WTC11 (cell line): ENCODE results near the gene GLYR1. TPM values are rescaled to one million over a fixed set of nuclear protein-coding genes. Genes with fewer than 3 reads are reported as not detected.

Experiments
- ATAC-seq: fragments of 200-7000 bp; cut with Tn5 transposase; 2 replicates; pipeline ENCODE4 v1.10.0; 2021; ENCODE audit warnings: mild to moderate bottlenecking, moderate library complexity
- CTCF ChIA-PET: fragments of 300-600 bp; sonication (Branson Sonifier 250); formaldehyde crosslinking; loops from one replicate; lab custom pipeline; 2021; ENCODE audit warnings: antibody characterized with exemption; lab: Charles Lee
- POLR2A ChIA-PET: fragments of 350-600 bp; sonication (Branson Sonifier 250); formaldehyde crosslinking; loops from one replicate; lab custom pipeline; 2021; ENCODE audit warnings: antibody characterized with exemption; lab: Charles Lee
- DNase-seq: peaks from one replicate; pipeline ENCODE4 v3.0.0; 2021; ENCODE audit warnings: low spot score
- H3K27ac Mint-ChIP-seq: 2 replicates; pipeline ENCODE4 v1.8.0; 2021; ENCODE audit warnings: mixed read lengths
- H3K27me3 Mint-ChIP-seq: 2 replicates; pipeline ENCODE4 v1.8.0; 2021; ENCODE audit warnings: low read depth, mild to moderate bottlenecking, moderate library complexity, mixed read lengths
- H3K36me3 Mint-ChIP-seq: 2 replicates; pipeline ENCODE4 v1.8.0; 2021; ENCODE audit warnings: mixed read lengths
- H3K4me1 Mint-ChIP-seq: 2 replicates; pipeline ENCODE4 v1.8.0; 2022; ENCODE audit warnings: mixed read lengths
- H3K4me3 Mint-ChIP-seq: 2 replicates; pipeline ENCODE4 v1.8.0; 2021; ENCODE audit warnings: mild to moderate bottlenecking, moderate library complexity, mixed read lengths
- H3K9me3 Mint-ChIP-seq: 2 replicates; pipeline ENCODE4 v1.8.0; 2021; ENCODE audit warnings: mixed read lengths
- CBFB ChIP-seq: sonication (generic); formaldehyde crosslinking; IDR thresholded peaks from 2 replicates; pipeline ENCODE4 v1.8.1; 2022; ENCODE audit warnings: mild to moderate bottlenecking, low read depth, missing genetic modification reagents
- CREM ChIP-seq: sonication (generic); formaldehyde crosslinking; IDR thresholded peaks from 2 replicates; pipeline ENCODE4 v1.8.1; 2022; ENCODE audit warnings: mild to moderate bottlenecking, missing genetic modification reagents, moderate library complexity
- ESRRA ChIP-seq: sonication (generic); formaldehyde crosslinking; IDR thresholded peaks from 2 replicates; pipeline ENCODE4 v1.8.1; 2022; ENCODE audit warnings: mild to moderate bottlenecking, missing genetic modification reagents, borderline replicate concordance
- FOXP1 ChIP-seq: sonication (generic); formaldehyde crosslinking; IDR thresholded peaks from 2 replicates; pipeline ENCODE4 v1.8.0; 2022; ENCODE audit warnings: missing genetic modification reagents, mild to moderate bottlenecking, moderate library complexity, borderline replicate concordance
- HMGA2 ChIP-seq: fragments of 250-450 bp; sonication (Bioruptor Pico); IDR thresholded peaks from 2 replicates; pipeline ENCODE4 v1.4.0; 2021; ENCODE audit warnings: mild to moderate bottlenecking, moderate library complexity
- JAZF1 ChIP-seq: fragments of 250-450 bp; sonication (Bioruptor Pico); IDR thresholded peaks from 2 replicates; pipeline ENCODE4 v1.9.0; 2021; ENCODE audit warnings: moderate library complexity, mild to moderate bottlenecking, inconsistent platforms
- MXD4 ChIP-seq: fragments of 250-450 bp; sonication (Bioruptor Pico); IDR thresholded peaks from 2 replicates; pipeline ENCODE4 v1.8.0; 2021; ENCODE audit warnings: mild to moderate bottlenecking, moderate library complexity, borderline replicate concordance
- NFATC4 ChIP-seq: fragments of 250-450 bp; sonication (Bioruptor Pico); IDR thresholded peaks from 2 replicates; pipeline ENCODE4 v1.9.0; 2021; ENCODE audit warnings: mild to moderate bottlenecking
- NR2C2 ChIP-seq: sonication (generic); formaldehyde crosslinking; IDR thresholded peaks from 2 replicates; pipeline ENCODE4 v1.8.0; 2022; ENCODE audit warnings: mild to moderate bottlenecking, missing genetic modification reagents
- NR3C1 ChIP-seq: sonication (generic); formaldehyde crosslinking; conservative IDR thresholded peaks from 2 replicates; pipeline ENCODE4 v1.8.1; 2023; ENCODE audit warnings: low read depth, mild to moderate bottlenecking, missing genetic modification reagents
- OVOL2 ChIP-seq: fragments of 250-450 bp; sonication (Bioruptor Pico); IDR thresholded peaks from 2 replicates; pipeline ENCODE4 v1.9.0; 2021; ENCODE audit warnings: mild to moderate bottlenecking, borderline replicate concordance
- SP1 ChIP-seq: sonication (generic); formaldehyde crosslinking; conservative IDR thresholded peaks from 2 replicates; pipeline ENCODE4 v1.8.1; 2022; ENCODE audit warnings: missing genetic modification reagents
- ZNF263 ChIP-seq: sonication (generic); formaldehyde crosslinking; IDR thresholded peaks from 2 replicates; pipeline ENCODE4 v1.8.1; 2022; ENCODE audit warnings: low read depth, mild to moderate bottlenecking, moderate library complexity, missing genetic modification reagents
- total RNA-seq: library from RNA; stranded (reverse); gene quantifications from 3 replicates; pipeline ENCODE4 v1.2.3, GENCODE V29; 2021
- TF ChIP-seq, protein P1 (sequence below): sonication (generic); formaldehyde crosslinking; IDR thresholded peaks from 2 replicates; pipeline ENCODE4 v1.8.1; 2023; ENCODE audit warnings: mild to moderate bottlenecking, missing genetic modification reagents, borderline replicate concordance
- TF ChIP-seq, protein P2 (sequence below): sonication (generic); formaldehyde crosslinking; IDR thresholded peaks from 2 replicates; pipeline ENCODE4 v1.8.1; 2022; ENCODE audit warnings: missing genetic modification reagents, borderline replicate concordance
- TF ChIP-seq, protein P3 (sequence below): sonication (generic); formaldehyde crosslinking; IDR thresholded peaks from 2 replicates; pipeline ENCODE4 v1.8.1; 2022; ENCODE audit warnings: mild to moderate bottlenecking, moderate library complexity, missing genetic modification reagents
- TF ChIP-seq, protein P4 (sequence below): sonication (generic); formaldehyde crosslinking; IDR thresholded peaks from 2 replicates; pipeline ENCODE4 v1.8.1; 2023; ENCODE audit warnings: mild to moderate bottlenecking, missing genetic modification reagents, moderate library complexity
- TF ChIP-seq, protein P5 (sequence below): sonication (generic); formaldehyde crosslinking; IDR thresholded peaks from 2 replicates; pipeline ENCODE4 v1.8.0; 2022; ENCODE audit warnings: mild to moderate bottlenecking, missing genetic modification reagents
- TF ChIP-seq, protein P6 (sequence below): fragments of 250-450 bp; sonication (Bioruptor Pico); IDR thresholded peaks from 2 replicates; pipeline ENCODE4 v1.9.0; 2021; ENCODE audit warnings: mild to moderate bottlenecking
- TF ChIP-seq, protein P7 (sequence below): fragments of 250-450 bp; sonication (Bioruptor Pico); IDR thresholded peaks from 2 replicates; pipeline ENCODE4 v1.9.0; 2021; ENCODE audit warnings: moderate library complexity, mild to moderate bottlenecking, inconsistent platforms, borderline replicate concordance
- TF ChIP-seq, protein P8 (sequence below): sonication (generic); formaldehyde crosslinking; IDR thresholded peaks from 2 replicates; pipeline ENCODE4 v1.8.0; 2023; ENCODE audit warnings: mild to moderate bottlenecking, missing genetic modification reagents

Gene GLYR1
- total RNA-seq, 1 experiment from 2014 or later = 103 TPM

DNA sequence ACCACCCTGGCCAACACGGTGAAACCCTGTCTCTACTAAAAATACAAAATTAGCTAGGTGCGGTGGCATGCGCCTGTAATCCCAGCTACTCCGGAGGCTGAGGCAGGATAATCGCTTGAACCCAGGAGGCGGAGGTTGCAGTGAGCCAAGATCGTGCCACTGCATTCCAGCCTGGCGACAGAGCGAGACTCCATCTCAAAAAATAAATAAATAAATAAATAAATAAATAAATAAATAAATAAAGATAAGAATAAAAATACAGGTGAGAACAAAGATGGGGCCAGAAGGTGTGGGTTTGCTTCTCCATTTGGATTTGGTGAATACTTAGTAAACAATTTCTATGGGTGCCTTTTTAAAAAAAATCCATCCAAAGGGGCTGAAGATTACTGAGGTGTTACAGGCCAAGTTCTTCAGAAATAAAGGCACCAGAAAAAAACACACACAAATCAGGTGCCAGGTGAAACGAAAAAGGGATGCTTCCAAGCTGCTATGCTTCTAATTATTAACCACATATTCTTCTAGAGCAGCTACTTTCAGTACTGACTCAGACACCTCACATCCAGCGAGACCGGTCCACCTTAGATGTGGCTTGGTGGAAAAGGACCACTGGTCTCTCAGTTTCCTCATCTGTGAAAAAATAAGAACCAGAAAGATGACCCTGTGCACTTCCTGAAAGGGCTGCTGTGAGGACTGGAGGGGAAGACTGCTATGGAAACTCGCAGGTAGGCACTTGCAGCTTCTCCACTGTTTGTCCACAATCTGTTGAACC, 9.2 kb downstream of the GLYR1 start (continued):
- TF ChIP-seq, protein P1, sequence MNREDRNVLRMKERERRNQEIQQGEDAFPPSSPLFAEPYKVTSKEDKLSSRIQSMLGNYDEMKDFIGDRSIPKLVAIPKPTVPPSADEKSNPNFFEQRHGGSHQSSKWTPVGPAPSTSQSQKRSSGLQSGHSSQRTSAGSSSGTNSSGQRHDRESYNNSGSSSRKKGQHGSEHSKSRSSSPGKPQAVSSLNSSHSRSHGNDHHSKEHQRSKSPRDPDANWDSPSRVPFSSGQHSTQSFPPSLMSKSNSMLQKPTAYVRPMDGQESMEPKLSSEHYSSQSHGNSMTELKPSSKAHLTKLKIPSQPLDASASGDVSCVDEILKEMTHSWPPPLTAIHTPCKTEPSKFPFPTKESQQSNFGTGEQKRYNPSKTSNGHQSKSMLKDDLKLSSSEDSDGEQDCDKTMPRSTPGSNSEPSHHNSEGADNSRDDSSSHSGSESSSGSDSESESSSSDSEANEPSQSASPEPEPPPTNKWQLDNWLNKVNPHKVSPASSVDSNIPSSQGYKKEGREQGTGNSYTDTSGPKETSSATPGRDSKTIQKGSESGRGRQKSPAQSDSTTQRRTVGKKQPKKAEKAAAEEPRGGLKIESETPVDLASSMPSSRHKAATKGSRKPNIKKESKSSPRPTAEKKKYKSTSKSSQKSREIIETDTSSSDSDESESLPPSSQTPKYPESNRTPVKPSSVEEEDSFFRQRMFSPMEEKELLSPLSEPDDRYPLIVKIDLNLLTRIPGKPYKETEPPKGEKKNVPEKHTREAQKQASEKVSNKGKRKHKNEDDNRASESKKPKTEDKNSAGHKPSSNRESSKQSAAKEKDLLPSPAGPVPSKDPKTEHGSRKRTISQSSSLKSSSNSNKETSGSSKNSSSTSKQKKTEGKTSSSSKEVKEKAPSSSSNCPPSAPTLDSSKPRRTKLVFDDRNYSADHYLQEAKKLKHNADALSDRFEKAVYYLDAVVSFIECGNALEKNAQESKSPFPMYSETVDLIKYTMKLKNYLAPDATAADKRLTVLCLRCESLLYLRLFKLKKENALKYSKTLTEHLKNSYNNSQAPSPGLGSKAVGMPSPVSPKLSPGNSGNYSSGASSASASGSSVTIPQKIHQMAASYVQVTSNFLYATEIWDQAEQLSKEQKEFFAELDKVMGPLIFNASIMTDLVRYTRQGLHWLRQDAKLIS (CRISPR knock-in tag) = no peak
- no peak for TF ChIP-seq NR3C1 (CRISPR knock-in tag)
- TF ChIP-seq FOXP1 (CRISPR knock-in tag) = no peak
- no peak for TF ChIP-seq ZNF263 (CRISPR knock-in tag)
- TF ChIP-seq CBFB (CRISPR knock-in tag) = no peak
- TF ChIP-seq CREM (CRISPR knock-in tag) = no peak
- no peak for TF ChIP-seq SP1 (CRISPR knock-in tag)
- no peak for TF ChIP-seq OVOL2

DNA sequence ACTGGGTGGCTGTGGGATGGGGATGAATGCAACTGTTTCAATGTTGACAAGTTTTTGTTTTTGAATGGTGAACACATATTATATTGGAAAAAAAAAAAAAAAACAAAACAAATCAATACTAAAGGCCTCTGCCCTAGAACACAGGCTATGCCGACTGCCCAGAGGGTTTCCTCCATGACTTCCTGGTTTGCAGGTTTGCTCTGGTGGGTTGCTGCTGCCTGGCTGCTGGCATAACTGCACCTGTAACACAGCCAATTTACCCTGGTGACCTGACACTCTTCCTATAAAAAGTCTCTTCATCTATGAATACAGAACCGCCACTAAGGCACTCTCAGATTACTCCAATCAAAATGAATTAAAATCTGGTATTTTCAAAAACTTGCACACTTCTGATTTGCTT, 10.4 kb downstream of the GLYR1 start:
- H3K36me3 Mint-ChIP-seq = peaks cover 42% of the 10 kb centered on the region
- no peaks in the 10 kb centered on the region for H3K9me3 Mint-ChIP-seq
- no peak for ATAC-seq
- CTCF ChIA-PET = no interaction called here
- H3K27me3 Mint-ChIP-seq = no peaks in the 10 kb centered on the region
- H3K27ac Mint-ChIP-seq = no peak overlapping the region
- no peaks in the 10 kb centered on the region for H3K4me1 Mint-ChIP-seq
- POLR2A ChIA-PET = no interaction called here
- H3K4me3 Mint-ChIP-seq = no peak overlapping the region
- DNase-seq = no peak
- TF ChIP-seq, protein P2, sequence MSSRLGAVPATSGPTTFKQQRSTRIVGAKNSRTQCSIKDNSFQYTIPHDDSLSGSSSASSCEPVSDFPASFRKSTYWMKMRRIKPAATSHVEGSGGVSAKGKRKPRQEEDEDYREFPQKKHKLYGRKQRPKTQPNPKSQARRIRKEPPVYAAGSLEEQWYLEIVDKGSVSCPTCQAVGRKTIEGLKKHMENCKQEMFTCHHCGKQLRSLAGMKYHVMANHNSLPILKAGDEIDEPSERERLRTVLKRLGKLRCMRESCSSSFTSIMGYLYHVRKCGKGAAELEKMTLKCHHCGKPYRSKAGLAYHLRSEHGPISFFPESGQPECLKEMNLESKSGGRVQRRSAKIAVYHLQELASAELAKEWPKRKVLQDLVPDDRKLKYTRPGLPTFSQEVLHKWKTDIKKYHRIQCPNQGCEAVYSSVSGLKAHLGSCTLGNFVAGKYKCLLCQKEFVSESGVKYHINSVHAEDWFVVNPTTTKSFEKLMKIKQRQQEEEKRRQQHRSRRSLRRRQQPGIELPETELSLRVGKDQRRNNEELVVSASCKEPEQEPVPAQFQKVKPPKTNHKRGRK (CRISPR knock-in tag) = no peak
- TF ChIP-seq ESRRA (CRISPR knock-in tag) = no peak
- TF ChIP-seq, protein P3, sequence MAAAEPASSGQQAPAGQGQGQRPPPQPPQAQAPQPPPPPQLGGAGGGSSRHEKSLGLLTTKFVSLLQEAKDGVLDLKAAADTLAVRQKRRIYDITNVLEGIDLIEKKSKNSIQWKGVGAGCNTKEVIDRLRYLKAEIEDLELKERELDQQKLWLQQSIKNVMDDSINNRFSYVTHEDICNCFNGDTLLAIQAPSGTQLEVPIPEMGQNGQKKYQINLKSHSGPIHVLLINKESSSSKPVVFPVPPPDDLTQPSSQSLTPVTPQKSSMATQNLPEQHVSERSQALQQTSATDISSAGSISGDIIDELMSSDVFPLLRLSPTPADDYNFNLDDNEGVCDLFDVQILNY = no peak
- TF ChIP-seq, protein P4, sequence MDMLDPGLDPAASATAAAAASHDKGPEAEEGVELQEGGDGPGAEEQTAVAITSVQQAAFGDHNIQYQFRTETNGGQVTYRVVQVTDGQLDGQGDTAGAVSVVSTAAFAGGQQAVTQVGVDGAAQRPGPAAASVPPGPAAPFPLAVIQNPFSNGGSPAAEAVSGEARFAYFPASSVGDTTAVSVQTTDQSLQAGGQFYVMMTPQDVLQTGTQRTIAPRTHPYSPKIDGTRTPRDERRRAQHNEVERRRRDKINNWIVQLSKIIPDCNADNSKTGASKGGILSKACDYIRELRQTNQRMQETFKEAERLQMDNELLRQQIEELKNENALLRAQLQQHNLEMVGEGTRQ = no peak
- TF ChIP-seq, protein P5, sequence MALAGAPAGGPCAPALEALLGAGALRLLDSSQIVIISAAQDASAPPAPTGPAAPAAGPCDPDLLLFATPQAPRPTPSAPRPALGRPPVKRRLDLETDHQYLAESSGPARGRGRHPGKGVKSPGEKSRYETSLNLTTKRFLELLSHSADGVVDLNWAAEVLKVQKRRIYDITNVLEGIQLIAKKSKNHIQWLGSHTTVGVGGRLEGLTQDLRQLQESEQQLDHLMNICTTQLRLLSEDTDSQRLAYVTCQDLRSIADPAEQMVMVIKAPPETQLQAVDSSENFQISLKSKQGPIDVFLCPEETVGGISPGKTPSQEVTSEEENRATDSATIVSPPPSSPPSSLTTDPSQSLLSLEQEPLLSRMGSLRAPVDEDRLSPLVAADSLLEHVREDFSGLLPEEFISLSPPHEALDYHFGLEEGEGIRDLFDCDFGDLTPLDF (CRISPR knock-in tag) = no peak
- TF ChIP-seq, protein P6, sequence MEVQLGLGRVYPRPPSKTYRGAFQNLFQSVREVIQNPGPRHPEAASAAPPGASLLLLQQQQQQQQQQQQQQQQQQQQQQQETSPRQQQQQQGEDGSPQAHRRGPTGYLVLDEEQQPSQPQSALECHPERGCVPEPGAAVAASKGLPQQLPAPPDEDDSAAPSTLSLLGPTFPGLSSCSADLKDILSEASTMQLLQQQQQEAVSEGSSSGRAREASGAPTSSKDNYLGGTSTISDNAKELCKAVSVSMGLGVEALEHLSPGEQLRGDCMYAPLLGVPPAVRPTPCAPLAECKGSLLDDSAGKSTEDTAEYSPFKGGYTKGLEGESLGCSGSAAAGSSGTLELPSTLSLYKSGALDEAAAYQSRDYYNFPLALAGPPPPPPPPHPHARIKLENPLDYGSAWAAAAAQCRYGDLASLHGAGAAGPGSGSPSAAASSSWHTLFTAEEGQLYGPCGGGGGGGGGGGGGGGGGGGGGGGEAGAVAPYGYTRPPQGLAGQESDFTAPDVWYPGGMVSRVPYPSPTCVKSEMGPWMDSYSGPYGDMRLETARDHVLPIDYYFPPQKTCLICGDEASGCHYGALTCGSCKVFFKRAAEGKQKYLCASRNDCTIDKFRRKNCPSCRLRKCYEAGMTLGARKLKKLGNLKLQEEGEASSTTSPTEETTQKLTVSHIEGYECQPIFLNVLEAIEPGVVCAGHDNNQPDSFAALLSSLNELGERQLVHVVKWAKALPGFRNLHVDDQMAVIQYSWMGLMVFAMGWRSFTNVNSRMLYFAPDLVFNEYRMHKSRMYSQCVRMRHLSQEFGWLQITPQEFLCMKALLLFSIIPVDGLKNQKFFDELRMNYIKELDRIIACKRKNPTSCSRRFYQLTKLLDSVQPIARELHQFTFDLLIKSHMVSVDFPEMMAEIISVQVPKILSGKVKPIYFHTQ (CRISPR knock-in tag) = no peak
- TF ChIP-seq, protein P7, sequence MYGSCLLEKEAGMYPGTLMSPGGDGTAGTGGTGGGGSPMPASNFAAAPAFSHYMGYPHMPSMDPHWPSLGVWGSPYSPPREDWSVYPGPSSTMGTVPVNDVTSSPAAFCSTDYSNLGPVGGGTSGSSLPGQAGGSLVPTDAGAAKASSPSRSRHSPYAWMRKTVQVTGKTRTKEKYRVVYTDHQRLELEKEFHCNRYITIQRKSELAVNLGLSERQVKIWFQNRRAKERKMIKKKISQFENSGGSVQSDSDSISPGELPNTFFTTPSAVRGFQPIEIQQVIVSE = no peak
- no peak for TF ChIP-seq MXD4 (CRISPR knock-in tag)
- TF ChIP-seq FOXP1 (CRISPR knock-in tag) = no peak
- no peak for TF ChIP-seq NR2C2
- TF ChIP-seq JAZF1 (CRISPR knock-in tag) = no peak
- TF ChIP-seq NFATC4 (CRISPR knock-in tag) = no peak
- TF ChIP-seq, protein P8, sequence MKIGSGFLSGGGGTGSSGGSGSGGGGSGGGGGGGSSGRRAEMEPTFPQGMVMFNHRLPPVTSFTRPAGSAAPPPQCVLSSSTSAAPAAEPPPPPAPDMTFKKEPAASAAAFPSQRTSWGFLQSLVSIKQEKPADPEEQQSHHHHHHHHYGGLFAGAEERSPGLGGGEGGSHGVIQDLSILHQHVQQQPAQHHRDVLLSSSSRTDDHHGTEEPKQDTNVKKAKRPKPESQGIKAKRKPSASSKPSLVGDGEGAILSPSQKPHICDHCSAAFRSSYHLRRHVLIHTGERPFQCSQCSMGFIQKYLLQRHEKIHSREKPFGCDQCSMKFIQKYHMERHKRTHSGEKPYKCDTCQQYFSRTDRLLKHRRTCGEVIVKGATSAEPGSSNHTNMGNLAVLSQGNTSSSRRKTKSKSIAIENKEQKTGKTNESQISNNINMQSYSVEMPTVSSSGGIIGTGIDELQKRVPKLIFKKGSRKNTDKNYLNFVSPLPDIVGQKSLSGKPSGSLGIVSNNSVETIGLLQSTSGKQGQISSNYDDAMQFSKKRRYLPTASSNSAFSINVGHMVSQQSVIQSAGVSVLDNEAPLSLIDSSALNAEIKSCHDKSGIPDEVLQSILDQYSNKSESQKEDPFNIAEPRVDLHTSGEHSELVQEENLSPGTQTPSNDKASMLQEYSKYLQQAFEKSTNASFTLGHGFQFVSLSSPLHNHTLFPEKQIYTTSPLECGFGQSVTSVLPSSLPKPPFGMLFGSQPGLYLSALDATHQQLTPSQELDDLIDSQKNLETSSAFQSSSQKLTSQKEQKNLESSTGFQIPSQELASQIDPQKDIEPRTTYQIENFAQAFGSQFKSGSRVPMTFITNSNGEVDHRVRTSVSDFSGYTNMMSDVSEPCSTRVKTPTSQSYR (CRISPR knock-in tag) = no peak
- no peak for TF ChIP-seq HMGA2 (CRISPR knock-in tag)
